H1 (cell line): ENCODE results near the gene SLC22A14. TPM values are rescaled to one million over a fixed set of nuclear protein-coding genes. Genes with fewer than 3 reads are reported as not detected.
A peak's percentile ranks its signal among the peaks of the same experiment; 100 is the strongest.

Experiments
- CTCF ChIA-PET: fragments of 300-600 bp; sonication (Branson Sonifier 250); formaldehyde crosslinking; loops from one replicate; lab custom pipeline; 2021; ENCODE audit not compliant: partially characterized antibody; lab: Charles Lee
- POLR2A ChIA-PET: fragments of 300-600 bp; sonication (Branson Sonifier 250); formaldehyde crosslinking; loops from one replicate; lab custom pipeline; 2021; ENCODE audit warnings: inconsistent platforms; ENCODE audit not compliant: partially characterized antibody; lab: Charles Lee
- DNase-seq, 2 experiments: peaks; one replicate each; pipeline versions ENCODE4 v3.0.0 to v3.0.0-alpha.2; 2010 to 2022; ENCODE audit warnings: low spot score in 2 of 2, low read depth in 1 of 2, mixed read lengths in 1 of 2
- FAIRE-seq: peaks from 2 replicates; lab custom pipeline; 2011; peaks lifted over from hg19 to GRCh38; lab: Jason Lieb, UNC
- H2AFZ ChIP-seq: 2 replicates; pipeline ENCODE4 v1.8.1; 2012; ENCODE audit warnings: low read length, inconsistent platforms
- H2AK5ac ChIP-seq: 2 replicates; pipeline ENCODE4 v1.6.1; 2013; ENCODE audit warnings: low read depth, low read length
- H2BK120ac ChIP-seq: replicated peaks from 2 replicates; pipeline ENCODE3; 2013; ENCODE audit warnings: low read depth, low read length, inconsistent platforms
- H2BK12ac ChIP-seq: 2 replicates; pipeline ENCODE4 v1.6.1; 2013; ENCODE audit warnings: low read depth, low read length
- H2BK15ac ChIP-seq: 2 replicates; pipeline ENCODE4 v1.6.1; 2013; ENCODE audit warnings: low read length
- H2BK20ac ChIP-seq: 2 replicates; pipeline ENCODE4 v1.6.1; 2013; ENCODE audit warnings: low read length
- H2BK5ac ChIP-seq: 2 replicates; pipeline ENCODE4 v1.6.1; 2013; ENCODE audit warnings: low read depth, low read length
- H3K14ac ChIP-seq: 2 replicates; pipeline ENCODE4 v1.6.1; 2013; ENCODE audit warnings: inconsistent platforms; ENCODE audit not compliant: insufficient read length
- H3K18ac ChIP-seq: 2 replicates; pipeline ENCODE4 v1.6.1; 2013; ENCODE audit warnings: low read length; ENCODE audit errors: extremely low read depth
- H3K23ac ChIP-seq: 2 replicates; pipeline ENCODE4 v1.6.1; 2013; ENCODE audit warnings: inconsistent platforms; ENCODE audit not compliant: insufficient read length
- H3K23me2 ChIP-seq: 2 replicates; pipeline ENCODE4 v1.6.1; 2013; ENCODE audit warnings: low read depth, low read length
- H3K27ac ChIP-seq: 2 replicates; pipeline ENCODE4 v1.6.1; 2011; ENCODE audit warnings: low read depth, low read length, inconsistent platforms
- H3K27me3 ChIP-seq, 4 experiments: replicated peaks in 1 of 4; 1 replicate in 1 of 4; 2 replicates in 3 of 4; pipeline versions ENCODE4 v1.6.1 to v1.8.1; 2011 to 2013; ENCODE audit warnings: low read length in 3 of 4, mild to moderate bottlenecking in 3 of 4, inconsistent platforms in 2 of 4, mixed read lengths in 2 of 4, moderate library complexity in 1 of 4; ENCODE audit not compliant: control insufficient read depth in 3 of 4, insufficient read depth in 3 of 4; ENCODE audit errors: extremely low read depth in 1 of 4
- H3K36me3 ChIP-seq, 4 experiments: 2 replicates each; pipeline versions ENCODE4 v1.6.1 to v1.8.1; 2011 to 2013; ENCODE audit warnings: mild to moderate bottlenecking in 4 of 4, low read length in 3 of 4, moderate library complexity in 2 of 4, control low read depth in 1 of 4, inconsistent platforms in 1 of 4; ENCODE audit not compliant: insufficient read depth in 4 of 4, control insufficient read depth in 2 of 4
- H3K4ac ChIP-seq: replicated peaks from 2 replicates; pipeline ENCODE3; 2013; ENCODE audit warnings: low read length, low read depth, mixed read lengths, inconsistent platforms; ENCODE audit not compliant: insufficient read length
- H3K4me1 ChIP-seq, 4 experiments: replicated peaks in 1 of 4; 1 replicate in 1 of 4; 2 replicates in 3 of 4; pipeline versions ENCODE4 v1.6.1 to v1.8.1; 2011 to 2013; ENCODE audit warnings: low read length in 3 of 4, inconsistent platforms in 2 of 4, mixed read lengths in 1 of 4; ENCODE audit not compliant: insufficient read depth in 4 of 4, control insufficient read depth in 3 of 4
- H3K4me2 ChIP-seq, 2 experiments: 2 replicates each; pipeline versions ENCODE4 v1.6.1 to v1.8.1; 2011 to 2013; ENCODE audit warnings: low read depth in 2 of 2, low read length in 2 of 2, control low read depth in 1 of 2, inconsistent platforms in 1 of 2, mild to moderate bottlenecking in 1 of 2; ENCODE audit not compliant: insufficient read depth in 1 of 2
- H3K4me3 ChIP-seq, 4 experiments: fragments of 200-600, 300-600 bp in 1 of 4; sonication (generic), shearing (Covaris generic), sonication (Bioruptor Twin) in 1 of 4; 2 replicates each; pipeline versions ENCODE4 v1.5.1 to v1.8.1; 2011 to 2016; ENCODE audit warnings: low read length in 4 of 4, low read depth in 3 of 4, control low read depth in 2 of 4, inconsistent platforms in 2 of 4, mild to moderate bottlenecking in 2 of 4, mixed read lengths in 1 of 4, moderate library complexity in 1 of 4; ENCODE audit not compliant: insufficient read depth in 2 of 4; ENCODE audit errors: extremely low read depth in 1 of 4
- H3K56ac ChIP-seq: replicated peaks from 2 replicates; pipeline ENCODE3; 2013; ENCODE audit warnings: low read depth, mild to moderate bottlenecking, mixed read lengths, low read length, inconsistent platforms; ENCODE audit not compliant: insufficient read length
- H3K79me1 ChIP-seq: 2 replicates; pipeline ENCODE4 v1.6.1; 2013; ENCODE audit warnings: low read depth, low read length, control low read depth
- H3K79me2 ChIP-seq, 2 experiments: 2 replicates each; pipeline versions ENCODE4 v1.6.1 to v1.8.1; 2012 to 2013; ENCODE audit warnings: low read length in 2 of 2, mild to moderate bottlenecking in 2 of 2, inconsistent platforms in 1 of 2; ENCODE audit not compliant: insufficient read depth in 2 of 2, control insufficient read depth in 1 of 2
- H3K9ac ChIP-seq, 4 experiments: replicated peaks in 1 of 4; 1 replicate in 1 of 4; 2 replicates in 3 of 4; pipeline versions ENCODE4 v1.6.1 to v1.8.1; 2011 to 2013; ENCODE audit warnings: low read depth in 3 of 4, low read length in 3 of 4, control low read depth in 2 of 4, mild to moderate bottlenecking in 2 of 4, moderate library complexity in 2 of 4, inconsistent platforms in 1 of 4; ENCODE audit errors: extremely low read depth in 1 of 4
- H3K9me3 ChIP-seq, 2 experiments: 2 replicates each; pipeline versions ENCODE4 v1.6.1 to v1.8.1; 2012 to 2013; ENCODE audit warnings: mild to moderate bottlenecking in 2 of 2, moderate library complexity in 2 of 2, control low read depth in 1 of 2, inconsistent platforms in 1 of 2, low read depth in 1 of 2, low read length in 1 of 2, mixed read lengths in 1 of 2; ENCODE audit not compliant: insufficient read depth in 2 of 2
- H4K20me1 ChIP-seq, 2 experiments: replicated peaks in 1 of 2; 2 replicates each; pipeline versions ENCODE3 to v1.8.1; 2011 to 2013; ENCODE audit warnings: inconsistent platforms in 2 of 2, low read length in 2 of 2, mild to moderate bottlenecking in 1 of 2; ENCODE audit not compliant: insufficient read depth in 2 of 2, control insufficient read depth in 1 of 2
- H4K5ac ChIP-seq: 2 replicates; pipeline ENCODE4 v1.6.1; 2013; ENCODE audit warnings: low read length, low read depth, mixed read lengths, inconsistent platforms; ENCODE audit not compliant: insufficient read length
- H4K8ac ChIP-seq: 2 replicates; pipeline ENCODE4 v1.8.0; 2013; ENCODE audit warnings: mild to moderate bottlenecking, moderate library complexity, low read length, inconsistent platforms; ENCODE audit not compliant: insufficient read depth; ENCODE audit errors: extremely low read depth
- H4K91ac ChIP-seq: replicated peaks from 2 replicates; pipeline ENCODE3; 2013; ENCODE audit warnings: low read length, mixed read lengths, inconsistent platforms; ENCODE audit not compliant: insufficient read length
- CHD2 ChIP-seq: IDR thresholded peaks from 2 replicates; pipeline ENCODE4 v1.6.1; 2012; ENCODE audit warnings: low read length, improper control_type of control experiment
- CTCF ChIP-seq, 3 experiments: IDR thresholded peaks; 1 replicate in 2 of 3; 2 replicates in 1 of 3; pipeline versions ENCODE4 v1.5.1 to v1.6.1; 2011; ENCODE audit warnings: low read length in 3 of 3, mild to moderate bottlenecking in 3 of 3, inconsistent platforms in 2 of 3, low read depth in 1 of 3, moderate library complexity in 1 of 3; ENCODE audit not compliant: insufficient read depth in 1 of 3; ENCODE audit errors: control extremely low read depth in 1 of 3
- MAX ChIP-seq: IDR thresholded peaks from 2 replicates; pipeline ENCODE4 v1.6.1; 2012; ENCODE audit warnings: inconsistent platforms
- POLR2A ChIP-seq, 2 experiments: IDR thresholded peaks; 1 replicate in 1 of 2; 2 replicates in 1 of 2; pipeline ENCODE4 v1.6.1; 2011; ENCODE audit warnings: low read depth in 2 of 2, low read length in 2 of 2, mild to moderate bottlenecking in 2 of 2; ENCODE audit errors: control extremely low read depth in 1 of 2
- RAD21 ChIP-seq, 2 experiments: IDR thresholded peaks in 1 of 2; conservative IDR thresholded peaks in 1 of 2; 2 replicates each; pipeline ENCODE4 v1.6.1; 2011; ENCODE audit warnings: low read depth in 2 of 2, low read length in 2 of 2, improper control_type of control experiment in 1 of 2, inconsistent platforms in 1 of 2, mild to moderate bottlenecking in 1 of 2, moderate library complexity in 1 of 2
- SIN3A ChIP-seq, 2 experiments: IDR thresholded peaks in 1 of 2; conservative IDR thresholded peaks in 1 of 2; 2 replicates each; pipeline ENCODE4 v1.6.1; 2011 to 2012; ENCODE audit warnings: low read length in 2 of 2, improper control_type of control experiment in 1 of 2, low read depth in 1 of 2, mild to moderate bottlenecking in 1 of 2
- WGBS, 2 experiments: shearing (Covaris generic) in 1 of 2; methylation state at CpG; one replicate each; pipeline versions ENCODE4 v1.1.6 to v1.1.7; 2013 to 2015; ENCODE audit warnings: low lambda C conversion rate in 2 of 2, mixed read lengths in 2 of 2, inconsistent platforms in 1 of 2, low coverage in 1 of 2, missing lambda C conversion rate in 1 of 2; ENCODE audit not compliant: insufficient replicate concordance in 2 of 2, insufficient coverage in 1 of 2, insufficient read length in 1 of 2; ENCODE audit errors: extremely low coverage in 1 of 2, missing lambda C conversion rate in 1 of 2; 5-methylcytosine and 5-hydroxymethylcytosine counted together
- polyA plus RNA-seq, 7 experiments: library from polyadenylated mRNA; depleted of rRNA in 3 of 7; stranded (reverse) in 5 of 7; unstranded in 2 of 7; fragments of >200 nt in 5 of 7; fragments of 200-250 nt in 2 of 7; gene quantifications; 1 replicate in 5 of 7; 2 replicates in 1 of 7; 4 replicates in 1 of 7; pipeline versions ENCODE4 v1.2.1 to v1.2.3, GENCODE V29; 2011 to 2013; ENCODE audit warnings: missing spikeins in 2 of 7, mixed read lengths in 2 of 7
- total RNA-seq: library from RNA; stranded (reverse); fragmentation: NEBNext Ultra II Directional; extraction: Animal tissue kit (Norgen Biotek cat#: 25700); gene quantifications from 2 replicates; pipeline ENCODE4 v1.2.1, GENCODE V29; 2021

Gene SLC22A14
- total and polyA plus RNA-seq, 2 of the 8 experiments (the other 6 are each of a cell fraction or from before 2014, with no cell fraction given): 0.03 TPM; not detected in 1

- WGBS, 2 experiments: 86% methylated on average over 5 of the region's 5 CpGs; no CpG with 5 or more reads in 1 of the 2 experiments
- CTCF ChIA-PET: interaction anchor here (0.6 to 4.7 kb wide), 34 partner anchors 9 to 488 kb away, joined by 3 to 41 read pairs (median 4); partner anchors contain the start of genes ACAA1, SLC22A13, SLC22A14 and XYLB
- no peak overlapping the region for H3K27ac ChIP-seq
- H4K8ac ChIP-seq: no peak overlapping the region
- TF ChIP-seq MAX (no peak), POLR2A (IDR thresholded peaks at IDR 0.05; ENCODE audit: control extremely low read depth in 1 of 2, low read depth in 2 of 2, low read length in 2 of 2) (no peak), CTCF (IDR thresholded peaks at IDR 0.05; ENCODE audit: control extremely low read depth in 1 of 3, insufficient read depth in 1 of 3, low read depth in 1 of 3, low read length in 3 of 3) (peak in 1 of 3 experiments; percentile 29; a peak in 1 of 4 replicates), RAD21 (IDR thresholded peaks at IDR 0.05 in 1 of 2, conservative IDR thresholded peaks at IDR 0.05 in 1 of 2; ENCODE audit: low read depth in 2 of 2, low read length in 2 of 2) (no peak), CHD2 (no peak), SIN3A (conservative IDR thresholded peaks at IDR 0.05 in 1 of 2, IDR thresholded peaks at IDR 0.05 in 1 of 2; ENCODE audit: low read depth in 1 of 2, low read length in 2 of 2) (no peak)
- TF ChIP-seq, all 59 proteins: peak for 1
- Histone ChIP-seq H3K4me3 (no peak overlapping the region), H3K23ac (no peak overlapping the region), H4K91ac (no peak overlapping the region), H2BK20ac (no peak overlapping the region), H2AK5ac (no peak overlapping the region), H3K27me3 (no peaks in the 10 kb centered on the region), H4K5ac (no peak overlapping the region), H3K4ac (no peak overlapping the region), H3K9ac (no peak overlapping the region), H3K79me2 (no peaks in the 10 kb centered on the region), H2BK5ac (no peak overlapping the region), H3K4me2 (no peak overlapping the region), H3K79me1 (no peaks in the 10 kb centered on the region), H3K18ac (no peak overlapping the region), H3K56ac (no peak overlapping the region), H4K20me1 (no peaks in the 10 kb centered on the region), H3K9me3 (no peaks in the 10 kb centered on the region), H2BK15ac (no peak overlapping the region), H3K14ac (no peak overlapping the region), H2BK120ac (no peak overlapping the region), H3K36me3 (no peaks in the 10 kb centered on the region), H3K23me2 (no peaks in the 10 kb centered on the region), H3K4me1 (no peaks in the 10 kb centered on the region), H2BK12ac (no peak overlapping the region), H2AFZ (no peak overlapping the region)
- DNase-seq: no peak
- POLR2A ChIA-PET: interaction anchor here (1.2 kb wide), 2 partner anchors 179 to 198 kb away, joined by 3 to 5 read pairs; partner anchors contain the start of gene EXOG
- no peak for FAIRE-seq
Measured at GRCh38 chr3:38297947-38298711, 16.0 kb downstream of the SLC22A14 start.
